ENCODE data around the gene SPPL2A.
A peak's percentile ranks its signal among the peaks of the same experiment; 100 is the strongest.
"Not testable (repeated sequence)": the region's sequence is repeated elsewhere in the genome, so short reads cannot be mapped to it uniquely, and the experiment has no call there.

The SPPL2A gene, protein sequence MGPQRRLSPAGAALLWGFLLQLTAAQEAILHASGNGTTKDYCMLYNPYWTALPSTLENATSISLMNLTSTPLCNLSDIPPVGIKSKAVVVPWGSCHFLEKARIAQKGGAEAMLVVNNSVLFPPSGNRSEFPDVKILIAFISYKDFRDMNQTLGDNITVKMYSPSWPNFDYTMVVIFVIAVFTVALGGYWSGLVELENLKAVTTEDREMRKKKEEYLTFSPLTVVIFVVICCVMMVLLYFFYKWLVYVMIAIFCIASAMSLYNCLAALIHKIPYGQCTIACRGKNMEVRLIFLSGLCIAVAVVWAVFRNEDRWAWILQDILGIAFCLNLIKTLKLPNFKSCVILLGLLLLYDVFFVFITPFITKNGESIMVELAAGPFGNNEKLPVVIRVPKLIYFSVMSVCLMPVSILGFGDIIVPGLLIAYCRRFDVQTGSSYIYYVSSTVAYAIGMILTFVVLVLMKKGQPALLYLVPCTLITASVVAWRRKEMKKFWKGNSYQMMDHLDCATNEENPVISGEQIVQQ

DNA sequence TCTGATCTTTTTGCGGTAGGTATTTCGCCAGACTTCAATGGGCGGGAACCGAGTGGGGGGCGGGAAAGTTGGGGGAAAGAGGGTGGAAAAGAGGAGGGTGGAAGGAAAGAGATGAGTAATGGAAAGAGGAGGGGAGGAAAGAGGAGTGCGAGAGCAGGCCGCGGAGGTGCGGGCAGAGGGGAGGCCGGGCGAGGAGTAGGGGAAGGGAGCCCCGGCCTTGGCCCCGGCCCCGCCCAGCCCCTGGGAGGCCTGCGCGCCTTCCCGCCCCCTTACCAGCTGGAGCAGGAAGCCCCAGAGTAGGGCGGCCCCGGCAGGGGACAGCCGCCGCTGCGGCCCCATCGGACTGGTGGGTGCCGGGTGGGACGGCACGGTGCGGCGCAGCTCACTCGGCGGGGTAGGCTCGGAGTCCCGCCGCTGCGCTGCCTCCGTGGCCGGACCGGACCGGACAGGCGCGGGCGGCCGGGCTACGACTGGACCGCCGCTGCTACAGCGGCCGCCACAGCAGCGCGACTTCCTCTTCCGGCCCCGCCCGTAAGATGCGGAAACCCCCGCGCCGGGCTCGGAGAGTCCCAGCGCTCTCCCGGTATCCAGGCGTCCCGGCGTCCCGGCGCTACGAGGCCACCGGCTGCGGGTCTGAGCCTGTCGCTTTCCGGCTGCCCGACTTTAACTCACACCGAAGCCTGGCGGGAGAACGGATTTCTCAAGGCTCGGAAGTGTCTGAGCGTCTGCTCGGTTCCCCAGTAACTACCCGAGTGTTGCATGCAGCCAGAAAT, at the start of gene SPPL2A:
Gene SPPL2A (minus strand): TSS at position 512 of the 773 bp plus-strand sequence. CDS start 173 bp downstream, at position 339.
- peak; percentile 94 for DNase-seq

DNA sequence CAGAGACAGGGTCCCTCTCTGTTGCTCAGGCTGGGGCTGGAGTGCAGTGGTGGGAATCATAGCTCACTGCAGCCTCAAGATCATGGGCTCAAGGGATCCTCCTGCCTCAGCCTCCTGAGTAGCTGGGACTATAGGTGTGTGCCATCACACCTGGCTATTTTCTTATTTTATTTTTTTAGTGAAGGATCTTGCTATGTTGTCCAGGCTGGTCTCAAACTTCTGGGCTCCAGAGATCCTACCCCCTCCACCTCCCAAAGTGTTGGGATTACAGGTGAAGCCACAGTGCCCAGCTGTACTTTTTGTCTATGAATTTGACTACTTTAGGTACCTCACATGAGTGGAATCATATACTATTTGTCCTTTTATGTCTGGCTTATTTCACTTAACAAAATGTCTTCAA, 49.1 kb upstream of the SPPL2A start:
- DNase-seq = no peak

DNA sequence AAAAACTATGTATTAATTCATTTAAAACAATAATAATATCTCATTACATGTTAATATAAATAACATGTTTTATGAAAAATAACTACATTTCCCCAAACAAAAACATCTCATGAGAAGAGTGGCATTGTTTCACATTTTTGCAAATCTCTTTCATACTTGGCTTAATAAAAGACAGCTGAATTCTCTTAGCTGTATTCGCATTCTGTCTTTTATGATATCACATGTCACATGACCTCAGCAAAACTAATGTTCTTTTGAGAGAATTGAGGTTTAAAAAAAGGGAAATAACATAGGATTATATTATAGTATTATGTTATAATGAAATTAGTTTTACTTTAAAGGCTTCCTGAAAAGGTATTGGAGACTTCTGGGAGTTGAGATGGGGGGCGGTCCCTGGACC, 48.4 kb upstream of the SPPL2A start:
- no peak for DNase-seq

DNA sequence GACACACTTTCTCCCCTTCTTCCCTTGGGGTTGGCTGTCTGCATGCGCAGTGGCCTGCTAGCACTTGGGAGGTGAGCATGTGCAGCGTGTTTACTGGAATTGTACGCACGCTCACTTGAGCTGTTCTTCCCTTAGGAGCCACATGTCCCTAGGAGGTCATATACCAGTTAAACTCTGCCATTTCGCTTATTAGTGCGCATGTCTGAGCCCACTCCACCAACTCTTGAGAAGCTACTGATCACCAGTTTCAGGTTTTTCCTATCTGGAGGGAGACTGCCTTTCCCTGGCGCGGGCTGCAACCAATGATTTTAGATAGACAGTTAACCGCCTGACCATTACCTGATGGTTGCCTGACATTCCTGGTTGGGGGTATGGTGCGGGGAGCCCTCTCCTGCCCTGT, 47.6 kb upstream of the SPPL2A start:
- DNase-seq = no peak

DNA sequence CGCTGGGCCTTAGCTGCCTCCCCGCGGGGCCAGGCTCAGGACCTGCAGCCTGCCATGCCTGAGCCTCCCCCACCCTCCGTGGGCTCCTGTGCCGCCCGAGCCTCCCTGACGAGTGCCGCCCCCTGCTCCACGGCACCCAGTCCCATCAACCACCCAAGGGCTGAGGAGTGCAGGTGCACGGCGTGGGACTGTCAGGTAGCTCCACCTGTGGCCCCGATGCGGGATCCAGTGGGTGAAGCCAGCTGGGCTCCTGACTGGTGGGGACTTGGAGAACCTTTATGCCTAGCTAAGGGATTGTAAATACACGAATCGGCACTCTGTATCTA, 46.6 kb upstream of the SPPL2A start:
- not testable (repeated sequence) for DNase-seq

DNA sequence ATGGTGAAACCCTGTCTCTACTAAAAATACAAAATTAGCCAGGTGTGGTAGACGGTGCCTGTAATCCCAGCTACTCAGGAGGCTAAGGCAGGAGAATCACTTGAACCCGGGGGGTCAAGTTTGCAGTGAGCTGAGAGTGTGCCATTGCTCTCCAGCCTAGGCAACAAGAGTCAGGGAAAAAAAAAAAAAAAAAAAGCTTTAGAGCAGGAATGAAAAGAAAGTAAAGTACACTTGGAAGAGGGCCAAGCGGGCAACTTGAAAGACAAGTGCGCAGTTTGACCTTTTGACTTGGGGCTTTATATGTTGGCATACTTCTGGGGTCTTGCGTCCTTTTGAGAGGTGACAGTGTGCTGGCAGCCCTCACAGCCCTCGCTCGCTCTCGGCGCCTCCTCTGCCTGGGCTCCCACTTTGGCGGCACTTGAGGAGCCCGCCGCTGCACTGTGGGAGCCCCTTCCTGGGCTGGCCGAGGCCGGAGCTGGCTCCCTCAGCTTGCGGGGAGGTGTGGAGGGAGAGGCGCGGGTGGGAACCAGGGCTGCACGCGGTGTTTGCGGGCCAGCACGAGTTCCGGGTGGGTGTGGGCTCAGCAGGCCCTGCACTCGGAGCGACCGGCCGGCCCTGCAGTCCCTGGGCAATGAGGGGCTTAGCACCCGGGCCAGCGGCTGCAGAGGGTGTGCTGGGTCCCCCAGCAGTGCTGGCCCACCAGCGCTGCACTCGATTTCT, 46.1 kb upstream of the SPPL2A start:
- not testable (repeated sequence) for DNase-seq

DNA sequence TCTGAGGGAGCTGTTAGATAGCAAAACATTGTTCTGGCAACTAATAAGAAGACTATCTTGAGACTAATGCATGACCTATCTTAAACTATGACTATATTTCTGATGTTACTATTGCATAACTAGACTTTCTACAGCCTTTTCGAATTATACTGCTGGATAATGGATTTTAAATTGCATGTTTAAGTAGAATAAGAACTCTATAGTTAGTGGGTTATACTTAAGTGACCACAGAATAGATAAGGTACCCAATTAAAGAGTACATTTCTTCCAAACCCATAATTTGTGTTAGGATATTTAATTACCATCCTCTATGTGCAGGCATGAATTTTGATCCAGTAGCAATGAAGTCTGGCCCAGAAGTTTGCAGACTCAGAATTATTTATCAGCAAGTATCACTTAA, 44.6 kb upstream of the SPPL2A start:
- no peak for DNase-seq

DNA sequence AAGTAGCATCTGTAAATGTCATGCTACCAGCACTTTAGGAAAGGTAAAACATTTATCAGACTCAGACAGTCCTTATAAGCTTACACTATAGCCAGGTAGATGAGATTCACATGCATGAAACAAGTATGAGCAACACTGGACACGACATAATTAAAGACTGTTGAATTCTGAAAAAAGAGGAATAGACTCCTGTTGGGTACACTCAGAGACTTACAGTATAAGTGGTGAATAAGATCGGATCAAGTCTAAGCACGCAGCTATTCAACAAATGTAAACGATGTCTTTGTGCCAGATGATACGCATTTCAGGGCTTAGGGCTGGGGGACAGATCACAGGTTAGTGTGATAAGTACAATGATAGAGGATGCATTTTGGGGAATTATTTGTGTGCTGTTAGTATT, 43.2 kb upstream of the SPPL2A start:
- DNase-seq = no peak

DNA sequence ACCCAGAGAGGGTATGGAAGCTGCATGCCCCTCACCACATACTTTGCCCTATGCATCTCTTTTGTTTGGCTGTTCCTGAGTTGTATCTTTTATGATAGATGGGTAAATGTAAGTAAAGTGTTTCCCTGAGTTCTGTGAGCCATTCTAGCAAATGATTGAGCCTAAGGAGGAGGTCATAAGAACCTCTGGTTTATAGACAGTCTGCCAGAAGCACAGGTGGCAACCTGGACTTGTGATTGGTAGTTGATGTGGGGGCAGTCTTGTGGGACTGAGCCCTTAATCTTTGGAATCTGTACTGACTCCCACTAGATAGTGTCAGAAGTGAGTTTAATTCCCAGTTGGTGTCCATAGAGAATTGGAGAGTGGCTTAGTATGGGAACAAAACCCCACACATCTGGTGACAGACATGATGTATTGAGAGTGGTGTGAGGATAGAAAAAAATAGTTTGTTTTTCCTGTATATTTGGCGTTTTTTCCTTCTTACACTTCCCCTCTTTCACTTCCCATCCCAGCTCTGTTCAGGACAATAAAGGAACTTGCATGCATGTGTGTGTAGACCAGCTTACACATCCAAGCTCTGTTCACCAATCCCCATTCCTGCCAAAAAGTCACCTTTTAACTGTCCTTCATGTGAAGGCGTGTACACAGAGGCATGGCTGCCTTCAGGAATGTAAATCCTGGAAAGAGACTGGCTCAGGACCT, 38.1 kb upstream of the SPPL2A start:
- no peak for DNase-seq

DNA sequence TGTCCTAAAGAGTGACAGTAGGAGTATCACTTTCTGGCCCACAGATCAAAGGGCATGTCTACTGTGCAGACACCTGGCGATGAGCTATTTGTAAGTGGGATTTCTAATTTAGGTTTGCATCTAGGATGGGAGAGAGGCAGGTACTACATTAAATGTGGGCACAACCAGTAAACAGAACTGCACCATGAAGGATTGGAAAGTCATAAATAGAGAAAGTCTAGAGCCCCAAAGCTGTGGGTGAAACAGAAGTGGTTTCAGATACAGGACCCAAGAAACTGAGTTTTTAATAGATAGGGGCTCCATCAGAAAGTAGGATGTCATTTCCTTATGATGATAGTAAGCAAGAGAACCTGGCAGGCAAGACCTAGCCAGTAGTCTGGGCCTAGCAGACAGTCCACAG, 35.2 kb upstream of the SPPL2A start:
- no peak for DNase-seq

DNA sequence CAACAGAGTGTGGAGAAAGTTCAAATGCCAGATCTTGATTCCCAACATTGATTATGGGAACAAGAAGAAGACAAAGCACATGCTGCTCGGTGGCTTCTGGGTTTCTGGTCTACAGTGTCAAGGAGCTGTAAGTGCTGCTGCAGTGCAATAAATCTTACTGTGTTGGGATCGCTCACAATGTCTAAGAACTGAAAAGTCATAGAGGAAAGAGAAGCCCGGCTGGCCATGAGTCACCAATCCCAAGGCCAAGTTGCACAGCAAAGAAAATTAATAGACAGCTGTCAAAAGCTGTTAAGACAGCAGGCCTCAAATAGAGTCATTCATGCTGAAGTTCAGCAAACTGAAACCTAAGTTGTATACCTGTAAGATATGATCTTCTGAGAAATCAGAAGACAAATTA, 33.2 kb upstream of the SPPL2A start:
- DNase-seq = peak; percentile 6

DNA sequence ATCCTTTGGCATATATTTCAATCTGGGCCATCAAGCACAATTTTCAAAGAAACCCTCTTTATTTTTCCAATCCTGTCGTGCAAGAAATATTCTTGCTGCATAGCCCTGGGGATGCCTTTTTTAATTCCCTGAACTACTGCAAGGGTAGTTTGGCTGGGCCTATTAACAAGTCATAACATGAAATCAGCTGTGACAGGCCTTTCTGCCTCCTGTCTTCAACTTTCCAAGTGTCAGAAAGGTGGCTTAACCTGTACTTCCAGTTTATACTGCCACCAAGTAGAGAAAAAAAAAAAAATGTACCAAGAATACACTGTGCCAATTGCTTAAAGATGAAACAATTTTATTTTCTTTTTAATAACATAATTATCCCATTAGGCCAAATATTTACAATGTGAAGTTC, 32.4 kb upstream of the SPPL2A start:
- no peak for DNase-seq

DNA sequence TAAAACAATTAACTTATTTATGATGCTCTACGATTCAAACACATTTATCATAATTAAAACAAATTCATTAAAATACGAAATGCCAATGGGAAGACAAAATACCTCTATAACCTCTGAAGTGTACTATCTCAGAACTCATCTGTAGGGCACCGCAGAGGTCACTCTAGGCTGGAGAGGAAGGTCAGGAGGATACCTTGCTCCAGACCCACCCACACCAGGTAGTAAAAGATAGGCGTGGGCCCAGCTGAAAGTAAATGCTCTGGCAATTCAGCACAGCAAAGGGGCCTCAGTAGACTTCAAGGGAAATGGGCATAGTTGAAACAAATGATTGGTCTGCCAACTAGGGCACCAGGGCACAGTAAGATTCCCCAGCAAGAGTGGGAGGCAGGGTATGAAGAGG, 26.0 kb upstream of the SPPL2A start:
- DNase-seq = no peak

DNA sequence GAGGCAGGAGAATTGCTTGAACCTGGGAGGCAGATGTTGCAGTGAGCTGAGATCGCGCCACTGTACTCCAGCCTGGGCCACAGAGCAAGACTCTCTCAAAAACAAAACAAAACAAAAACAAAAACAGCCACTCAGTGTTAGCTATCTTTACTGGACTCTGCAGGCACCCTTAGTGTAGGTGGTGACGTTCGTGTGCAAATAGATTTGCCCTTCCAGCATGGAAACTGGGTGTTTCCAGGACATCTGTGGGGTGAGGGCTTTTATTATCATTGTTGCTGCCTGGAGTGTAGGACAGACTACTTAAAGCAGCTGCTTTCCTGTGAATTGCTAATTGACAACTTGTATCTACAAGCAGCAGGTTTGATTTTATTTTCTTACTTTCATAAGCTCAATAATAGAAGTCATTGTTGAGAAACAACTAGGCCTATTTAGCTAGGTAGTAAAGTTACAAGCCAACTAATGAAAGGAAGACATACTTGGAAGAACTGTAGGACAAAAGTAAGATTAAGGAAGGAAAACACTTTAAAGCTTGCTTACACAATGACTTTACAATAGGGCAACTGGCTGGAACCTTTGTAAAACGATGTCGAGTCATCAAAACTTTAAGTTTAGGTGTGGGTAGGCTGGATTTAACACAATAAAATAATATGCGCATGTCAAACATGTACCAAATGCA, 25.4 kb upstream of the SPPL2A start:
- DNase-seq = no peak

DNA sequence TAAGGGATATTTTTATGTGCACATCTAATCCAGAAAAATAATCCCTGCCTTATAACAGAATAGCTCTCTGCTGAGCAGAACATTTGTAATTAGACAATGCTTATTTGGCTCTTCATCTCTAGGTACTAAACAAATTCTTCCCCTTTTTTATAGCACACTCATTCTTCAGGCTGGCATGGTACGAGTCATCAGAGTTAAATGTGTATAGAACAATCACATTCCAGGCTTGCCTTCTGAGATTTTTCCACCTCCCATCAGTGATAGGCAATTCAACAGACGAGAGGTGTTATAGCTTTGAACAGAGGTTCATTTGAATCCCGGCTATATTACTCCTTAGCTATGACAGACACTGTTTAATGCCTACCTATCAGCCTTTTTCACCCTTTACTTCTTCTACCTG, 21.4 kb upstream of the SPPL2A start:
- no peak for DNase-seq

DNA sequence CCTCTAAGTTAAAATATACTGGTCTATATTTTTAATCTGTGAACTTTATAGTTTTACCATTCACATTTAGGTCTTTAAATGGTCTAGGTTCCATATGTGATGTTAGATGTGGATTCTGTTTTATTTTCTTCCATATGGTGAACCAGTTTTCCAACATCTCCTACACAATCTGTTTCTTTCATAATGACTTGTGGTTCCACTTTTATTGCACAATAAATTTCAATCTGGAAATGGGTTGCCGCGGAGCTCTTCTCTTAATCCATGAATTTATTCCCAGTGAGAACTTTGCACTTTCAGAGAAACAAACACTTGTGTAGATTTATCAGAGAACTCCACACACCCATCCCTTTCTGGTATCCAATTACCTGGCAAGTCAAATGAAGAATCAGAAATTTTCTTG, 20.9 kb upstream of the SPPL2A start:
- DNase-seq = no peak

DNA sequence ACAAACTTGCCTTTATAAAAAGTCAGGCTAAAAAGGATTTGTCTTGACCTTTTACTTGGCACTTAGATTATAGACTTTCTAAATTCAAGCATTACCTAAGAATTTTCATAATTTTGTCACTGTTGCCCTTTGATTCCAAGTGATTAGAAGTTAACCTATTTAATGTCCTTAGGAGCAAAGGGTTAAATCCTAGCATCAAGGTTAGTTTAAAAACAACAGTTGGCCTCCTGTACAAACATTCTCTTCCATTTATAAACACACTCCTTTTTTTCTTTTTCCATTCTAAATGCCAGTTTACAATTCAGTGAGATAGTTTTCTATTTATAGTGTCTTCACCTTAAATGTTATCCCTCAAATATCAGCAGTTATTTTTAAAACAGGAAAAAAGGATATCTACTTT, 18.4 kb upstream of the SPPL2A start:
- no peak for DNase-seq

DNA sequence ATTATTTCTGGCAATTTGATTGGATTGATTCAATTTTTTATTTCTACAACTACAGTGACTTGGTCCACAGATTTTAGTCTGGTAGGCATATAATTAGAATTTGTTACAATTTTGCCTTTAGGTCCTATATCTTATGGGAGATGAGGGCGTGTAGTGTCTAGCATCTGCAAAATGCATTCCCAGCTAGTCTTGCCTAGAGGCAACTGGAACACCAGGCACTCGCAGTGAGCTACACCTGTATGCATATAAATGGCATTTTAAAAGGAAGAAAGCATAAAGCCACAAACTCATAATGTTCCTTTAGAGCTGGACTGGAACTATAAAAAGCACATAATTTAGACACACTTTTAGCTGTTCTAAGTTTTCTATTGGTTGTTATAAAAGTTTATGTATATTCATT, 17.9 kb upstream of the SPPL2A start:
- no peak for DNase-seq

DNA sequence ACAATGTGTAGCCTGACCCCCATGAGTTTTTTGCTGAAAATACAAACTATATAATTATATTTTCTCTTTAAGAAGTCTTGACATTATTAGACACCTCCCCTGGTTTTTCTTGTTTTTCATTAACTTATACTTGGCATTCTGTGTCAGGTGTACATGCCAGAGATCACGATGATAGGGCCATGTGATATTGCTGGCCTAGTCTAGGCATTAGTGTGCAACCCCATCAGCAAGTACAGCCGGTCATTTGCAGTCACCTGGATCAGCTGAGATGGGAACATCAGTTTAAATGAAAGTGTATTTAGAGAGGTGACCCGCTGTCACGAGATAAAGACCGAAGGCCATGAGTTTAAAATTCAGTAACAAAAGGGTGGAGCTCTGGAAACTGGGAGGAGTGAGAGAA, 12.6 kb upstream of the SPPL2A start:
- no peak for DNase-seq

DNA sequence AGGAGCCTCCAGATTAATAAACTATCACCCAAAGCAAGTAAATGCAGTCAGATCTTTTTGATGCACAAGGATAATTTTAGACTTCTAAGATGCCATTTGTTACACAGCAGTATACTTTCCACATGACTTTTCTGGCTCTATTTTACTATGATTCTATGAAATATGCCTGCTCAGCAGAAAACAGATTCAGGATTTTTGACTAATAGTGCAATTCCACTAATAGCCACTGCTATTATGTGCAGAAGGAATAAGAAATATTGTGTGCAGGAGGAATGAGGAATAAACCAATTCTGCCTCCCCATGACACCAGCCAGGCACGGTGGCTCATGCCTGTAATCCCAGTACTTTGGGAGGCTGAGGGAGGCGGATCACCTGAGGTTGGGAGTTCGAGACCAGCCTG, 11.5 kb upstream of the SPPL2A start:
- no peak for DNase-seq

DNA sequence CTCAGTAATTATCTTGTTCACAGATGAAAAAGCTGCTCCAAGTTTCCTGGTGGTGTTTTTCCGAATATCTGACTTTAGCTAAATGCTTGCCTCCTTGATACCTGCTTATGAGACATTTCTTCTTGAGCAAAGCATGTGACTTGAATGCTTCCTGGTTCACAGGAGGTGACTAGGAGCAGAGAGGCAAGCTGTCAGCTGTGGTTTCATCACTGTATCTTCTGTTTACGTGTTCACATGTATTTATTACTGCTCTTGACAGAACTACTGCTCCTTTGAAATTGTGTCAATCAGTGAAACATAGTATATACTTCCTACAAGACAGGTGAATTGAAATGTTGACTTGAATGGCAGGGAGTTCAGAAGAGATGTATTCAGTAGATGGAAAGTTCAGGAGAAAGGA, 8.9 kb upstream of the SPPL2A start:
- peak; percentile 9 for DNase-seq

DNA sequence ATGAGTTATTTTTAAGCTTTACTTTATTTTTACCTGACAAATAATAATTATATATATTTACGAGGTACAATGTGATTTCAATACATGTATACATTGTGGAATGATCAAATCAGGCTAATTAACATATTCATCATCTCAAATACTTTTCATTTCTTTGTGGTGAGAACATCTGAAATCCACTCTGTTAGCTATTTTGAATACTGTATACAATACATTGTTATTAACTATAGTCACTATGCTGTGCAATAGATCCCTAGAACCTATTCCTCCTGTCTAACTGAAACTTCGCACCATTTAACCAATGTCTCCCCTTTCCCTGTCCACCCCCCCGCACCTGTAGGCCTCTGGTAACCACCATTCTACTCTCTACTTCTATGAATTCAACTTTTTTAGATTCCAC, 7.9 kb upstream of the SPPL2A start:
- DNase-seq = no peak
